ENCODE measurements around the gene LRRC32. TPM values are rescaled to one million over a fixed set of nuclear protein-coding genes. Genes with fewer than 3 reads are reported as not detected.

The LRRC32 gene
- total and polyA plus RNA-seq, 2 of the 4 experiments (the other 2 are of a cell fraction): 5.2 to 13.7 TPM

DNA sequence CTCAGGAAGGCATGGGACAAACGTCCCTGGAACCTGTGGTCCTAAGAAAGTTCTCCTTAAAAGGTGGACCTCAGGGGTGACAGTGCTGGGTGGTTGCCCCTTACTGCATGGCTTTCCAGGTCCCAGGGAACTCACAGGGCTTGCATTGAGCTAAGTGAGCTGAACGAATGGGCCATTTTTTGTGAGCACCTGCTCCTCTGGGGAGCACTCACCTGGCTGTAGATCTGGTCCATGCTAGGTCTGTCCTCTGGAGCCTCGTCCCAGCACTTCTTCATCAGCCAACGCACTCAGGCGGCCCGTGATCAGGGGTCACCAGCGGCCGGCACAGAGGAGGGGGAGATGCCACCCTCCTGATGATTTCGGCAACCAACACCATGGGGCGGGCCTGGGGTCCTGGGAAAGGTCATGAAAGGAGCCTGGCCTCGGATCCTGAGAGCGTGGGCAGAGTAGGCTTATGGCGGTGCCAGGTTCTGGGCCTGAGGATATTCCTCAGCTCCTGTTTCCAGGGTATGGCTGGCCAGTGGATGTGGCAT lies 36.8 kb upstream of the LRRC32 start:
- Histone ChIP-seq H3K79me1 (ENCODE audit: low read depth in 1 of 2, low read length in 2 of 2) (no peaks in the 10 kb centered on the region), H3K56ac (ENCODE audit: extremely low read depth, insufficient read depth, low read length) (no peak overlapping the region), H2AK5ac (ENCODE audit: low read depth, low read length) (no peak overlapping the region), H2BK20ac (ENCODE audit: low read depth, low read length) (no peak overlapping the region), H3K27me3 (ENCODE audit: control insufficient read depth, insufficient read depth, low read length) (peaks cover 22% of the 10 kb centered on the region), H3K9me1 (ENCODE audit: insufficient read depth, low read length) (peaks cover 2% of the 10 kb centered on the region; the same call in 1 of the 2 replicates), H2BK5ac (ENCODE audit: low read depth, low read length, poor library complexity, severe bottlenecking) (no peak overlapping the region), H4K91ac (ENCODE audit: insufficient read depth, low read depth, low read length) (no peak overlapping the region), H3K23ac (ENCODE audit: low read depth, low read length) (no peak overlapping the region), H2BK120ac (ENCODE audit: low read depth, low read length) (no peak overlapping the region), H3K9me3 (ENCODE audit: control insufficient read depth, insufficient read depth, low read length) (no peaks in the 10 kb centered on the region; the same call in 1 of the 2 replicates), H4K5ac (ENCODE audit: low read depth, low read length) (no peak overlapping the region), H2AFZ (replicated peaks; ENCODE audit: low read length, poor library complexity) (no peak overlapping the region), H3K36me3 (ENCODE audit: control insufficient read depth, insufficient read depth, low read length) (no peaks in the 10 kb centered on the region), H3K4me1 (ENCODE audit: control insufficient read depth, insufficient read depth, low read length) (no peaks in the 10 kb centered on the region), H3K9ac (ENCODE audit: low read depth, low read length) (no peak overlapping the region), H3K4ac (ENCODE audit: low read depth, low read length) (no peak overlapping the region), H2AK9ac (replicated peaks; ENCODE audit: low read depth, low read length, poor library complexity) (no peak overlapping the region), H2BK15ac (ENCODE audit: low read depth, low read length) (no peak overlapping the region; the same call in 2 of the 3 replicates), H3K18ac (ENCODE audit: low read depth, low read length) (no peak overlapping the region), H4K8ac (ENCODE audit: low read depth in 2 of 2, low read length in 2 of 2) (no peak overlapping the region), H3K4me2 (ENCODE audit: low read depth, low read length) (no peak overlapping the region), H4K20me1 (ENCODE audit: insufficient read depth, low read length) (no peaks in the 10 kb centered on the region), H3K27ac (ENCODE audit: insufficient read depth, low read length) (no peak overlapping the region), H3K14ac (replicated peaks; ENCODE audit: low read depth, low read length) (no peak overlapping the region), H3K4me3 (ENCODE audit: insufficient read depth, low read depth, low read length) (no peak overlapping the region)
- TF ChIP-seq RCOR1 (IDR thresholded peaks at IDR 0.05; ENCODE audit: insufficient replicate concordance, low read length): no peak
- no peak for TF ChIP-seq SMC3 (IDR thresholded peaks at IDR 0.05; ENCODE audit: low read depth, low read length)
- no peak for TF ChIP-seq MXI1 (IDR thresholded peaks at IDR 0.05; ENCODE audit: borderline replicate concordance, low read depth, low read length)
- no peak for TF ChIP-seq RFX5 (IDR thresholded peaks at IDR 0.05; ENCODE audit: low read depth, low read length)
- TF ChIP-seq, protein P1, sequence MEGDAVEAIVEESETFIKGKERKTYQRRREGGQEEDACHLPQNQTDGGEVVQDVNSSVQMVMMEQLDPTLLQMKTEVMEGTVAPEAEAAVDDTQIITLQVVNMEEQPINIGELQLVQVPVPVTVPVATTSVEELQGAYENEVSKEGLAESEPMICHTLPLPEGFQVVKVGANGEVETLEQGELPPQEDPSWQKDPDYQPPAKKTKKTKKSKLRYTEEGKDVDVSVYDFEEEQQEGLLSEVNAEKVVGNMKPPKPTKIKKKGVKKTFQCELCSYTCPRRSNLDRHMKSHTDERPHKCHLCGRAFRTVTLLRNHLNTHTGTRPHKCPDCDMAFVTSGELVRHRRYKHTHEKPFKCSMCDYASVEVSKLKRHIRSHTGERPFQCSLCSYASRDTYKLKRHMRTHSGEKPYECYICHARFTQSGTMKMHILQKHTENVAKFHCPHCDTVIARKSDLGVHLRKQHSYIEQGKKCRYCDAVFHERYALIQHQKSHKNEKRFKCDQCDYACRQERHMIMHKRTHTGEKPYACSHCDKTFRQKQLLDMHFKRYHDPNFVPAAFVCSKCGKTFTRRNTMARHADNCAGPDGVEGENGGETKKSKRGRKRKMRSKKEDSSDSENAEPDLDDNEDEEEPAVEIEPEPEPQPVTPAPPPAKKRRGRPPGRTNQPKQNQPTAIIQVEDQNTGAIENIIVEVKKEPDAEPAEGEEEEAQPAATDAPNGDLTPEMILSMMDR (conservative IDR thresholded peaks at IDR 0.05; ENCODE audit: low read depth, low read length): no peak
- no peak for TF ChIP-seq CEBPB (IDR thresholded peaks at IDR 0.05; ENCODE audit: low read depth, low read length)
- TF ChIP-seq, protein P2, sequence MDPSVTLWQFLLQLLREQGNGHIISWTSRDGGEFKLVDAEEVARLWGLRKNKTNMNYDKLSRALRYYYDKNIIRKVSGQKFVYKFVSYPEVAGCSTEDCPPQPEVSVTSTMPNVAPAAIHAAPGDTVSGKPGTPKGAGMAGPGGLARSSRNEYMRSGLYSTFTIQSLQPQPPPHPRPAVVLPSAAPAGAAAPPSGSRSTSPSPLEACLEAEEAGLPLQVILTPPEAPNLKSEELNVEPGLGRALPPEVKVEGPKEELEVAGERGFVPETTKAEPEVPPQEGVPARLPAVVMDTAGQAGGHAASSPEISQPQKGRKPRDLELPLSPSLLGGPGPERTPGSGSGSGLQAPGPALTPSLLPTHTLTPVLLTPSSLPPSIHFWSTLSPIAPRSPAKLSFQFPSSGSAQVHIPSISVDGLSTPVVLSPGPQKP (IDR thresholded peaks at IDR 0.05; ENCODE audit: borderline replicate concordance, low read depth, low read length): no peak
- no peak for TF ChIP-seq BHLHE40 (IDR thresholded peaks at IDR 0.05; ENCODE audit: low read depth, low read length)
- no peak for TF ChIP-seq MAFK (IDR thresholded peaks at IDR 0.05; ENCODE audit: low read depth, low read length)
- TF ChIP-seq MAZ (IDR thresholded peaks at IDR 0.05; ENCODE audit: borderline replicate concordance, low read depth, low read length): no peak
- no peak for TF ChIP-seq CHD1 (IDR thresholded peaks at IDR 0.05; ENCODE audit: low read depth, low read length)
- no peak for TF ChIP-seq RAD21 (IDR thresholded peaks at IDR 0.05; ENCODE audit: low read length)
- TF ChIP-seq, protein P3, sequence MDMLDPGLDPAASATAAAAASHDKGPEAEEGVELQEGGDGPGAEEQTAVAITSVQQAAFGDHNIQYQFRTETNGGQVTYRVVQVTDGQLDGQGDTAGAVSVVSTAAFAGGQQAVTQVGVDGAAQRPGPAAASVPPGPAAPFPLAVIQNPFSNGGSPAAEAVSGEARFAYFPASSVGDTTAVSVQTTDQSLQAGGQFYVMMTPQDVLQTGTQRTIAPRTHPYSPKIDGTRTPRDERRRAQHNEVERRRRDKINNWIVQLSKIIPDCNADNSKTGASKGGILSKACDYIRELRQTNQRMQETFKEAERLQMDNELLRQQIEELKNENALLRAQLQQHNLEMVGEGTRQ (IDR thresholded peaks at IDR 0.05; ENCODE audit: low read depth, low read length): no peak
- no peak for TF ChIP-seq NFE2L2 (IDR thresholded peaks at IDR 0.05; ENCODE audit: low read depth, low read length)
- no peak for TF ChIP-seq POLR2A (IDR thresholded peaks at IDR 0.05; ENCODE audit: low read depth, low read length)
- TF ChIP-seq FOS (IDR thresholded peaks at IDR 0.05; ENCODE audit: low read depth, low read length): no peak
- 71% methylated on average over 12 of the region's 13 CpGs; no CpG with 5 or more reads in 1 of the 2 experiments for WGBS, 2 experiments (ENCODE audit: extremely low coverage in 2 of 2, insufficient read length in 1 of 2)
- ATAC-seq (ENCODE audit: low read depth): no peak
- POLR2A ChIA-PET (ENCODE audit: unreplicated experiment): no interaction called here
- BruUV-seq (replicated peaks): no TSS peak
- CTCF ChIA-PET: interaction anchor here (1.9 kb wide), 1 partner anchor 14 kb away, joined by 6 read pairs; no protein-coding TSS in a partner anchor
- in situ Hi-C loops (cut with MboI; ENCODE audit: low sequenced_read_pairs): no loop called here
- dilution Hi-C loops (cut with HindIII; ENCODE audit: low sequenced_read_pairs, unreplicated experiment): no loop called here
- no peak for DNase-seq
- intact Hi-C loops (cut with micrococcal nuclease): no loop called here

Data from IMR-90 (cell line).